Measurements from ENCODE around the gene VWC2. TPM values are rescaled to one million over a fixed set of nuclear protein-coding genes. Genes with fewer than 3 reads are reported as not detected.

VWC2 gene
- polyA plus RNA-seq (2013, experiment 1 of 2) = not detected
- not detected for polyA plus RNA-seq (2013, experiment 2 of 2)

DNA sequence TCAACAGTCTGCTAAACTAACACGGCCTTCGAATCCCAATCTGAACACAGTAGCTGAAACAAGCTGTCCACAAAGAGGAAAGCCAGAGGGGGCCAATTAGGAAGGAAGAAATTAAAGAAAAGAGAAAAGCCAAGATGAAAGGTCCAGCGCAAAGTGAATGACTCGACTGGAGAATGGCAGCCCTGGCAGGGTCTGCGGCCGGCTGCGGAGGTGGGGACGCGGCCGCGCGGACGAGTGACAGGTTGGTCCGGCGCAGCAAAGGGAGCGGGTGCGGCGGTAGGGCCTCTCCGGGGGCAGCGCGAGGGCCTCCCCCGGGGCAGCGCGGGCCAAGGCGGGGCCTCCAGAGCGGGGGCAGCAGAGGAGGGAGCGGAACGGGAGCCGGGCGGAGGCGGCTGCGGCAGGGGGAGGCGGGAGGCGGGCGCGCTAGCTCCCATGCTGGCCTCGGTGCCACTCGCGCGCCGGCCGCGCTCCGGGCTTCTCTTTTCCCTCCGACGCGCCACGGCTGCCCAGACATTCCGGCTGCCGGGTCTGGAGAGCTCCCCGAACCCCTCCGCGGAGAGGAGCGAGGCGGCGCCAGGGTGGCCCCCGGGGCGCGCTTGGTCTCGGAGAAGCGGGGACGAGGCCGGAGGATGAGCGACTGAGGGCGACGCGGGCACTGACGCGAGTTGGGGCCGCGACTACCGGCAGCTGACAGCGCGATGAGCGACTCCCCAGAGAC lies at the start of gene VWC2:
VWC2 (plus strand) TSS at position 421 of the 718 bp plus-strand sequence. CDS start 1,798 bp downstream, outside the sequence.
- Histone ChIP-seq H3K79me1 (replicated peaks; ENCODE audit: low read length, poor library complexity, severe bottlenecking) (no peaks in the 10 kb centered on the region), H3K27me3 (ENCODE audit: control insufficient read depth in 1 of 2, insufficient read depth in 1 of 2, low read length in 2 of 2) (peaks cover 43 to 82% of the 10 kb centered on the region in 2 experiments), H3K23ac (ENCODE audit: low read length in 2 of 2) (no peak within 1 kb of the TSS), H3K36me3 (ENCODE audit: control insufficient read depth in 1 of 2, insufficient read depth in 2 of 2, low read depth in 1 of 2, low read length in 2 of 2) (no peaks in the 10 kb centered on the region), H2BK12ac (ENCODE audit: low read length in 2 of 2) (no peak within 1 kb of the TSS), H3K4me1 (ENCODE audit: control insufficient read depth, insufficient read depth, low read depth, low read length) (peaks cover 24% of the 10 kb centered on the region), H2BK15ac (ENCODE audit: low read depth, poor library complexity, severe bottlenecking) (no peak within 1 kb of the TSS), H3K9me3 (ENCODE audit: control insufficient read depth, low read length) (no peaks in the 10 kb centered on the region), H2BK5ac (ENCODE audit: low read depth, low read length, poor library complexity, severe bottlenecking) (no peak within 1 kb of the TSS), H4K8ac (ENCODE audit: low read length) (no peak within 1 kb of the TSS), H3K9ac (ENCODE audit: low read length) (no peak within 1 kb of the TSS), H2AK5ac (ENCODE audit: low read length, severe bottlenecking) (no peak within 1 kb of the TSS), H3K14ac (ENCODE audit: low read length in 2 of 2) (no peak within 1 kb of the TSS), H3K4me3 (ENCODE audit: insufficient read depth in 1 of 2, low read depth in 1 of 2, low read length in 2 of 2) (peak within 1 kb of the TSS; percentile 22 to 66), H3K4me2 (ENCODE audit: low read length, poor library complexity, severe bottlenecking) (peak within 1 kb of the TSS; percentile 65), H3K4ac (ENCODE audit: low read depth in 1 of 2, low read length in 2 of 2) (no peak within 1 kb of the TSS), H4K91ac (ENCODE audit: low read length) (no peak within 1 kb of the TSS), H2BK120ac (ENCODE audit: low read depth, low read length) (no peak within 1 kb of the TSS), H2AFZ (ENCODE audit: low read depth, low read length) (no peak within 1 kb of the TSS), H3K18ac (ENCODE audit: low read depth in 1 of 2, low read length in 2 of 2) (no peak within 1 kb of the TSS), H3K27ac (ENCODE audit: low read length, poor library complexity, severe bottlenecking) (no peak within 1 kb of the TSS)
- DNase-seq = no peak
- WGBS = 1% methylated on average over 28 of the region's 75 CpGs

DNA sequence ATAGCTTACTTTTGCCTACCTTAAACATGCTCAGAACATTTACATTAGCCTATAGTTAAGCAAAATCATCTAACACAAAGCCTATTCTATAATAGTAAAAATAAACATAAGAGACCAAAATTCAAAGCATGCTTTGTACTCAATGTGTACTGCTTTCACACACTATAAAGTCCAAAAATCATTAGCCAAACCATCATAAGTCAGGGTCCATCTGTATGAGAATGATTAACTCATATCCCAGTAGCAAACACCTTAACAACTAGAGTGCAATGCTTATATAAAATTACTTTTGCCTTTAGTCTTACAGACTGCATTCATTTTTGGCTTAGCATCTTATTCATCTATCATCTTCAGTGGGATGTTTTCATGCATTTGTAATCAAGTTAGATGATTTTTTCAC lies 49.4 kb upstream of the VWC2 start:
- Histone ChIP-seq H3K4me3 (ENCODE audit: insufficient read depth in 1 of 2, low read depth in 1 of 2, low read length in 2 of 2) (no peak overlapping the region), H2AFZ (ENCODE audit: low read depth, low read length) (no peak overlapping the region), H2AK5ac (ENCODE audit: low read length, severe bottlenecking) (no peak overlapping the region), H3K27me3 (ENCODE audit: control insufficient read depth in 1 of 2, insufficient read depth in 1 of 2, low read length in 2 of 2) (no peaks in the 10 kb centered on the region), H3K18ac (ENCODE audit: low read depth in 1 of 2, low read length in 2 of 2) (no peak overlapping the region), H3K9me3 (ENCODE audit: control insufficient read depth, low read length) (no peaks in the 10 kb centered on the region), H3K9ac (ENCODE audit: low read length) (no peak overlapping the region), H3K14ac (ENCODE audit: low read length in 2 of 2) (no peak overlapping the region), H3K4ac (ENCODE audit: low read depth in 1 of 2, low read length in 2 of 2) (no peak overlapping the region), H4K8ac (ENCODE audit: low read length) (no peak overlapping the region), H2BK15ac (ENCODE audit: low read depth, poor library complexity, severe bottlenecking) (no peak overlapping the region), H2BK5ac (ENCODE audit: low read depth, low read length, poor library complexity, severe bottlenecking) (no peak overlapping the region), H2BK120ac (ENCODE audit: low read depth, low read length) (no peak overlapping the region), H3K36me3 (ENCODE audit: control insufficient read depth in 1 of 2, insufficient read depth in 2 of 2, low read depth in 1 of 2, low read length in 2 of 2) (no peaks in the 10 kb centered on the region), H4K91ac (ENCODE audit: low read length) (no peak overlapping the region), H3K4me1 (ENCODE audit: control insufficient read depth, insufficient read depth, low read depth, low read length) (no peaks in the 10 kb centered on the region), H3K23ac (ENCODE audit: low read length in 2 of 2) (no peak overlapping the region), H3K79me1 (replicated peaks; ENCODE audit: low read length, poor library complexity, severe bottlenecking) (no peaks in the 10 kb centered on the region), H3K27ac (ENCODE audit: low read length, poor library complexity, severe bottlenecking) (no peak overlapping the region), H2BK12ac (ENCODE audit: low read length in 2 of 2) (no peak overlapping the region), H3K4me2 (ENCODE audit: low read length, poor library complexity, severe bottlenecking) (no peak overlapping the region)
- no peak for DNase-seq

DNA sequence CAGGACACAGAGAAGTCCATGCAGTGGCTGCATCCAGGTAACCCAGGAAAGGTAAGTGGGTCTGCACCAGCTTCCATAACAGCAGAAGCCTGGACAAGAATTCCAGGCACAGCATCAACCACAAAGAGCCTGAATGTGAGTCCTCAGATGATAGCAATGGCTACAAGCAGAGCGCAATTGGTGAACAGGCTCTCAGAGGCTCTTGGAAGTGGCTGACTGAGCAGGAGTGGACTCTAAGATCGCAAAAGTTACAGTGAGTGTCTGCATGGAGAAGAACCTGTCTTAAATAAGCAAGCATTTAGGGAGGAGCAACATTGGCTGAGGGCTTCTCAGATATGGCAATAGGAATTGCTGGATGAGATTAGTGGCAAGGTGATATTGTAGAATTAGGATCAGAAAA lies 41.6 kb upstream of the VWC2 start:
- no peak overlapping the region for H3K23ac ChIP-seq (ENCODE audit: low read length in 2 of 2)
- no peak for DNase-seq
- 48% methylated on average over 2 of the region's 2 CpGs for WGBS

DNA sequence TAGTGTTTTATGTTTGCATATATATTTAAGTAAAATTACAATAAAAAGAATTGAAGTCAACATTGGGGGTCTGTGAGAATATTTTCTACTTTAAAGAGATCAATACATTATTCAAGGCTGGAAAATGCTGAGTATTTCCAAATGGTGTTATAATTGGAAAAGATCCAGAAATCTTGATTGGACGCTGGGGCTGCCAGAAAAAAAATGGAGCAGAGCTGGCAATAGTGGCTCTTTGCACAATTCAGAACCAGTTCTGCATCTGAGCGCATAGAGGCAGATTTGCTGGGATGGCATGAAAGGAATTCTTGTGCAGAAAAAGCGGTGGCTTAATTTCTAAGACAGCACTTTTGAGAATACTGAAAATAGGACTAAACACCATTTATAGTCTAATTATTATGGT lies 10.8 kb upstream of the VWC2 start:
- Histone ChIP-seq H2AFZ (ENCODE audit: low read depth, low read length) (no peak overlapping the region), H3K9me3 (ENCODE audit: control insufficient read depth, low read length) (no peaks in the 10 kb centered on the region), H4K91ac (ENCODE audit: low read length) (no peak overlapping the region), H3K4me1 (ENCODE audit: control insufficient read depth, insufficient read depth, low read depth, low read length) (no peaks in the 10 kb centered on the region), H3K18ac (ENCODE audit: low read depth in 1 of 2, low read length in 2 of 2) (no peak overlapping the region), H2BK5ac (ENCODE audit: low read depth, low read length, poor library complexity, severe bottlenecking) (no peak overlapping the region), H4K8ac (ENCODE audit: low read length) (no peak overlapping the region), H3K9ac (ENCODE audit: low read length) (no peak overlapping the region), H3K79me1 (replicated peaks; ENCODE audit: low read length, poor library complexity, severe bottlenecking) (no peaks in the 10 kb centered on the region), H3K23ac (ENCODE audit: low read length in 2 of 2) (no peak overlapping the region), H3K4me2 (ENCODE audit: low read length, poor library complexity, severe bottlenecking) (no peak overlapping the region), H2AK5ac (ENCODE audit: low read length, severe bottlenecking) (no peak overlapping the region), H3K27me3 (ENCODE audit: control insufficient read depth in 1 of 2, insufficient read depth in 1 of 2, low read length in 2 of 2) (peaks cover 0 to 4% of the 10 kb centered on the region in 2 experiments), H3K4ac (ENCODE audit: low read depth in 1 of 2, low read length in 2 of 2) (no peak overlapping the region), H2BK120ac (ENCODE audit: low read depth, low read length) (no peak overlapping the region), H3K36me3 (ENCODE audit: control insufficient read depth in 1 of 2, insufficient read depth in 2 of 2, low read depth in 1 of 2, low read length in 2 of 2) (no peaks in the 10 kb centered on the region), H3K4me3 (ENCODE audit: insufficient read depth in 1 of 2, low read depth in 1 of 2, low read length in 2 of 2) (no peak overlapping the region), H3K27ac (ENCODE audit: low read length, poor library complexity, severe bottlenecking) (no peak overlapping the region), H2BK15ac (ENCODE audit: low read depth, poor library complexity, severe bottlenecking) (no peak overlapping the region), H3K14ac (ENCODE audit: low read length in 2 of 2) (no peak overlapping the region), H2BK12ac (ENCODE audit: low read length in 2 of 2) (no peak overlapping the region)
- WGBS = 68% methylated on average over 2 of the region's 3 CpGs
- DNase-seq = no peak

More for the DNA sequence above, 41.6 kb upstream of the VWC2 start:
- Histone ChIP-seq H2BK15ac (ENCODE audit: low read depth, poor library complexity, severe bottlenecking) (no peak overlapping the region), H2AFZ (ENCODE audit: low read depth, low read length) (no peak overlapping the region), H3K4me1 (ENCODE audit: control insufficient read depth, insufficient read depth, low read depth, low read length) (no peaks in the 10 kb centered on the region), H2BK12ac (ENCODE audit: low read length in 2 of 2) (no peak overlapping the region), H3K27me3 (ENCODE audit: control insufficient read depth in 1 of 2, insufficient read depth in 1 of 2, low read length in 2 of 2) (no peaks in the 10 kb centered on the region), H3K9ac (ENCODE audit: low read length) (no peak overlapping the region), H3K4me2 (ENCODE audit: low read length, poor library complexity, severe bottlenecking) (no peak overlapping the region), H2AK5ac (ENCODE audit: low read length, severe bottlenecking) (no peak overlapping the region), H3K4me3 (ENCODE audit: insufficient read depth in 1 of 2, low read depth in 1 of 2, low read length in 2 of 2) (no peak overlapping the region), H4K91ac (ENCODE audit: low read length) (no peak overlapping the region), H3K9me3 (ENCODE audit: control insufficient read depth, low read length) (no peaks in the 10 kb centered on the region), H2BK120ac (ENCODE audit: low read depth, low read length) (no peak overlapping the region), H3K4ac (ENCODE audit: low read depth in 1 of 2, low read length in 2 of 2) (no peak overlapping the region), H2BK5ac (ENCODE audit: low read depth, low read length, poor library complexity, severe bottlenecking) (no peak overlapping the region), H3K14ac (ENCODE audit: low read length in 2 of 2) (no peak overlapping the region), H3K18ac (ENCODE audit: low read depth in 1 of 2, low read length in 2 of 2) (no peak overlapping the region), H4K8ac (ENCODE audit: low read length) (no peak overlapping the region), H3K27ac (ENCODE audit: low read length, poor library complexity, severe bottlenecking) (no peak overlapping the region), H3K36me3 (ENCODE audit: control insufficient read depth in 1 of 2, insufficient read depth in 2 of 2, low read depth in 1 of 2, low read length in 2 of 2) (no peaks in the 10 kb centered on the region), H3K79me1 (replicated peaks; ENCODE audit: low read length, poor library complexity, severe bottlenecking) (no peaks in the 10 kb centered on the region)

All from mesenchymal stem cell (in vitro differentiated cells and primary cell).